HG03469 (cell line): ENCODE measurements around the gene MMP10.
"Not testable (repeated sequence)": the region's sequence is repeated elsewhere in the genome, so short reads cannot be mapped to it uniquely, and the experiment has no call there.

Experiments
- ATAC-seq: cut with Tn5 transposase; IDR thresholded peaks from one replicate; pipeline ENCODE4 v1.9.1; 2021; ENCODE audit warnings: mild to moderate bottlenecking, moderate library complexity, moderate number of reproducible peaks; ENCODE audit not compliant: unreplicated experiment

Gene MMP10

GRCh38 chr11:102730944-102731343 lies 49.5 kb downstream of the MMP10 start:
- ATAC-seq, result not testable (repeated sequence)

GRCh38 chr11:102729849-102730815 lies 50.3 kb downstream of the MMP10 start:
- no peak for ATAC-seq

GRCh38 chr11:102727890-102728289 lies 52.5 kb downstream of the MMP10 start:
- ATAC-seq, result no peak

- ATAC-seq, result no peak
Observed at GRCh38 chr11:102724904-102725500, 55.4 kb downstream of the MMP10 start, which contains the start of gene MMP8. Gene MMP8, minus strand, starts transcription at chr11:102724954. Its CDS starts 99 bp downstream, at chr11:102724855.

GRCh38 chr11:102722821-102723220 lies 57.6 kb downstream of the MMP10 start:
- ATAC-seq, result no peak
